SK-N-SH (cell line): Measurements from ENCODE around the gene LRRC59. TPM values are rescaled to one million over a fixed set of nuclear protein-coding genes. Genes with fewer than 3 reads are reported as not detected.

Experiments
- CTCF ChIA-PET: fragments of 300-600, 350-600 bp; formaldehyde crosslinking; extraction: SDS; loops from one replicate; lab custom pipeline; 2021; lab: Yijun Ruan, JAX
- POLR2A ChIA-PET: fragments of 350-600 bp; sonication (Branson Sonifier 250); formaldehyde crosslinking; extraction: SDS; loops from one replicate; lab custom pipeline; 2020; ENCODE audit warnings: antibody characterized with exemption, inconsistent platforms; lab: Yijun Ruan, JAX
- DNase-seq: peaks from one replicate; pipeline ENCODE4 v3.0.0; 2012
- H2AFZ ChIP-seq: fragments of 200-600 bp; sonication (generic); 2 replicates; pipeline ENCODE4 v1.8.1; 2016; ENCODE audit warnings: antibody characterized with exemption, mild to moderate bottlenecking, low read depth
- H3F3A ChIP-seq: fragments of 200-600 bp; sonication (generic); replicated peaks from 2 replicates; pipeline ENCODE3; 2016; ENCODE audit warnings: antibody characterized with exemption, mild to moderate bottlenecking; ENCODE audit not compliant: insufficient read depth
- H3K27ac ChIP-seq, 2 experiments: fragments of 200-500 bp in 1 of 2; fragments of 200-600 bp in 1 of 2; sonication (Bioruptor generic) in 1 of 2; sonication (generic), shearing (Covaris generic) in 1 of 2; 2 replicates each; pipeline versions ENCODE4 v1.5.1 to v1.6.1; 2014 to 2016; ENCODE audit warnings: low read depth in 2 of 2, inconsistent platforms in 1 of 2, low read length in 1 of 2, mild to moderate bottlenecking in 1 of 2, mixed read lengths in 1 of 2
- H3K27me3 ChIP-seq: fragments of 200-600 bp; sonication (generic), shearing (Covaris generic); 2 replicates; pipeline ENCODE4 v1.6.1; 2016; ENCODE audit warnings: mixed run types; ENCODE audit not compliant: insufficient read depth
- H3K36me3 ChIP-seq, 2 experiments: fragments of 200-500 bp in 1 of 2; fragments of 200-600 bp in 1 of 2; sonication (Bioruptor generic) in 1 of 2; sonication (generic) in 1 of 2; replicated peaks in 1 of 2; 2 replicates each; pipeline versions ENCODE3 to v1.5.1; 2014 to 2016; ENCODE audit warnings: low read length in 1 of 2, mild to moderate bottlenecking in 1 of 2; ENCODE audit not compliant: insufficient read depth in 2 of 2, control insufficient read depth in 1 of 2
- H3K4me1 ChIP-seq, 2 experiments: fragments of 200-500 bp in 1 of 2; fragments of 200-600 bp in 1 of 2; sonication (Bioruptor generic) in 1 of 2; sonication (generic), shearing (Covaris generic) in 1 of 2; 2 replicates each; pipeline versions ENCODE4 v1.5.1 to v1.6.1; 2014 to 2016; ENCODE audit warnings: low read depth in 1 of 2, low read length in 1 of 2, mixed run types in 1 of 2; ENCODE audit not compliant: insufficient read depth in 2 of 2, control insufficient read depth in 1 of 2
- H3K4me2 ChIP-seq: fragments of 200-600 bp; sonication (generic), shearing (Covaris generic); 2 replicates; pipeline ENCODE4 v1.6.1; 2017; ENCODE audit warnings: mixed run types
- H3K4me3 ChIP-seq, 2 experiments: fragments of 200-500 bp in 1 of 2; fragments of 200-600 bp in 1 of 2; sonication (Bioruptor generic) in 1 of 2; sonication (generic), shearing (Covaris generic) in 1 of 2; 2 replicates each; pipeline versions ENCODE4 v1.5.1 to v1.8.1; 2014 to 2016; ENCODE audit warnings: low read depth in 2 of 2, inconsistent platforms in 1 of 2, low read length in 1 of 2, mild to moderate bottlenecking in 1 of 2, mixed read lengths in 1 of 2, moderate library complexity in 1 of 2
- H3K79me2 ChIP-seq: fragments of 200-600 bp; sonication (generic); 2 replicates; pipeline ENCODE4 v1.8.1; 2017; ENCODE audit warnings: mild to moderate bottlenecking; ENCODE audit not compliant: insufficient read depth
- H3K9ac ChIP-seq: fragments of 200-600 bp; sonication (generic); 2 replicates; pipeline ENCODE4 v1.6.1; 2017; ENCODE audit warnings: mixed run types
- H3K9me2 ChIP-seq: fragments of 200-600 bp; sonication (generic); 2 replicates; pipeline ENCODE4 v1.6.1; 2017; ENCODE audit warnings: mixed run types
- H3K9me3 ChIP-seq: fragments of 200-600 bp; sonication (generic); 2 replicates; pipeline ENCODE4 v1.6.1; 2017; ENCODE audit warnings: mixed run types, mild to moderate bottlenecking, moderate library complexity
- H4K20me1 ChIP-seq: fragments of 200-600 bp; sonication (generic); 2 replicates; pipeline ENCODE4 v1.6.1; 2017; ENCODE audit warnings: mild to moderate bottlenecking, mixed run types; ENCODE audit not compliant: insufficient read depth
- CHD2 ChIP-seq: fragments of 150-350 bp; IDR thresholded peaks from 2 replicates; pipeline ENCODE4 v1.6.1; 2018; ENCODE audit warnings: low read length; ENCODE audit not compliant: partially characterized antibody
- EZH2phosphoT487 ChIP-seq: fragments of 200-600 bp; sonication (generic); IDR thresholded peaks from 2 replicates; pipeline ENCODE4 v1.6.1; 2017; ENCODE audit warnings: low read depth, mixed run types, mild to moderate bottlenecking, antibody characterized with exemption, moderate library complexity, borderline replicate concordance
- FOXJ3 ChIP-seq: sonication (generic); formaldehyde crosslinking; IDR thresholded peaks from 2 replicates; pipeline ENCODE4 v1.5.1; 2020; ENCODE audit warnings: mild to moderate bottlenecking, missing genetic modification reagents
- FOXM1 ChIP-seq: IDR thresholded peaks from 2 replicates; pipeline ENCODE4 v1.4.0; 2012; ENCODE audit warnings: low read depth, mild to moderate bottlenecking
- GATA2 ChIP-seq: sonication (generic); formaldehyde crosslinking; IDR thresholded peaks from 2 replicates; pipeline ENCODE4 v1.5.0; 2020; ENCODE audit warnings: mild to moderate bottlenecking, missing genetic modification reagents
- MEF2A ChIP-seq: IDR thresholded peaks from 2 replicates; pipeline ENCODE4 v1.4.0; 2012; ENCODE audit warnings: low read depth, borderline replicate concordance
- PBX3 ChIP-seq: IDR thresholded peaks from 2 replicates; pipeline ENCODE4; 2012
- POLR2AphosphoS5 ChIP-seq: IDR thresholded peaks from 2 replicates; pipeline ENCODE4 v1.6.1; 2012; ENCODE audit warnings: low read depth, low read length
- RXRA ChIP-seq: IDR thresholded peaks from 2 replicates; pipeline ENCODE4 v1.4.0; 2012; ENCODE audit warnings: low read depth, mild to moderate bottlenecking, borderline replicate concordance
- SMC3 ChIP-seq: IDR thresholded peaks from 2 replicates; pipeline ENCODE4 v1.6.1; 2012; ENCODE audit warnings: low read depth, low read length, improper control_type of control experiment
- TAF1 ChIP-seq: IDR thresholded peaks from 2 replicates; pipeline ENCODE4 v1.6.1; 2012; ENCODE audit warnings: low read depth, mild to moderate bottlenecking, low read length, moderate library complexity, borderline replicate concordance
- TCF12 ChIP-seq: IDR thresholded peaks from 2 replicates; pipeline ENCODE4 v1.4.0; 2012
- TEAD4 ChIP-seq: IDR thresholded peaks from 2 replicates; pipeline ENCODE4 v1.4.0; 2012; ENCODE audit warnings: mild to moderate bottlenecking, borderline replicate concordance; ENCODE audit not compliant: insufficient read depth
- USF1 ChIP-seq: IDR thresholded peaks from 2 replicates; pipeline ENCODE4 v1.4.0; 2012; ENCODE audit warnings: low read depth, borderline replicate concordance
- YY1 ChIP-seq: IDR thresholded peaks from 2 replicates; pipeline ENCODE4 v1.4.0; 2012; ENCODE audit warnings: low read depth, mild to moderate bottlenecking
- WGBS: methylation state at CpG from one replicate; pipeline ENCODE4 v1.1.6; 2017; ENCODE audit warnings: low lambda C conversion rate; 5-methylcytosine and 5-hydroxymethylcytosine counted together
- polyA plus RNA-seq, 3 experiments: library from polyadenylated mRNA; depleted of rRNA; stranded (reverse); fragments of >200 nt; gene quantifications; 2 replicates each; pipeline ENCODE4 v1.2.3, GENCODE V29; 2012
- TF ChIP-seq, protein P1 (sequence below): fragments of 200-600 bp; sonication (generic); IDR thresholded peaks from 2 replicates; pipeline ENCODE4 v1.6.1; 2017; ENCODE audit warnings: antibody characterized with exemption, mild to moderate bottlenecking, moderate library complexity
- TF ChIP-seq, protein P2 (sequence below): fragments of 150-350 bp; IDR thresholded peaks from 2 replicates; pipeline ENCODE4 v1.6.1; 2016; ENCODE audit warnings: mild to moderate bottlenecking, low read depth, low read length

Gene LRRC59
- polyA plus RNA-seq, 1 of the 3 experiments (the other 2 are of a cell fraction) = 137 TPM

DNA sequence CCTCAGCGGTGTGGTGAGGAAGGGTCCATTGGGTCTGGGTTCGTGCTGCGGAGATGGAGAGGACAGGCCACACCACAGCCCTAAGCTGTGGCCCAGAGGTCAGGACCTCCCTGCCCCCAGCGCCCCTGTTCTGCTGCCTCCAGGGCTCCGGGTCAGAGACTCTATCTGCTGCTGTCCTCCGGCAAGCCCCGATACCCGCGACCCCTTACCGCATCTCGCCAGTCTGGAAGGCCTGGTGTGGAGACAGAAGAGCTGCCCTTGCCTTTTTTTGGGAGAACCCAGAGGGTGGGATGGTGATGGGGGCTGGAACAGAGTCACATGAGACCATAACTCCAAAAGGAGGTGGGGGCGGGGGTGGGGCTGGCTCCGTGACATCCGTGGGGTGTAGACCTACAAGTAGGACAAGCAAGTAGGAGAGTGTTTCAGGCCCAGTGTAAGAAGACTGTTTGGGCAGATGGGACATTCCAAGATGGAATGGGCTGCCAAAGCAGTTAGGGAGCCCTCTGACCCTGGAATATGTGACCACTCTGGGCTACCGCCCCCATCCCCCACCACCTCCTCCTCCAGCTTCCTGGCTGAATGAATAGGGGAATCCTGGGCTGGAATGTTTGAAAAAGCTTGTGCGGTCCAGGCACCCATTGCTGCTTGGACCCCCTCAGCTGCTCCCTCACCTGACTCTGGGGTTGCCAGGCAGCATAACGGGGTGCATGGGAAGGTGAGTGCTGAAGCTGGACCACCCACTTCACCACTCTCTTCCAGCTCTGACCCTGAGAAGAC, 50.0 kb downstream of the LRRC59 start:
- Histone ChIP-seq H2AFZ (no peak overlapping the region), H4K20me1 (peaks cover 8% of the 10 kb centered on the region; the same call in 1 of the 2 replicates), H3K4me2 (peak overlapping the region; percentile 99), H3K79me2 (peaks cover 60% of the 10 kb centered on the region), H3K9ac (peak overlapping the region; percentile 89), H3K4me1 (peaks cover 11 to 26% of the 10 kb centered on the region in 2 experiments; a peak in 3 of 4 replicates), H3K27me3 (no peaks in the 10 kb centered on the region), H3K27ac (peak overlapping the region in 1 of 2 experiments; percentile 36; a peak in 2 of 4 replicates), H3K9me2 (no peaks in the 10 kb centered on the region), H3K36me3 (peaks cover 0 to 3% of the 10 kb centered on the region in 2 experiments), H3K4me3 (peak overlapping the region; percentile 75 to 84), H3K9me3 (no peaks in the 10 kb centered on the region), H3F3A (peaks cover 9% of the 10 kb centered on the region)
- CTCF ChIA-PET = interaction anchor here (0.7 to 4.5 kb wide), 9 partner anchors 15 to 178 kb away, joined by 3 to 56 read pairs (median 6); partner anchors contain the start of gene LRRC59
- WGBS = 78% methylated on average over 16 of the region's 17 CpGs
- TF ChIP-seq FOXM1 (no peak), GATA2 (CRISPR knock-in tag) (no peak), RXRA (no peak), PBX3 (no peak), POLR2AphosphoS5 (no peak), FOXJ3 (CRISPR knock-in tag) (no peak), CHD2 (no peak), TCF12 (no peak), TAF1 (no peak), YY1 (no peak), MEF2A (no peak), EZH2phosphoT487 (no peak), SMC3 (no peak), USF1 (no peak), TEAD4 (no peak)
- TF ChIP-seq, protein P1, sequence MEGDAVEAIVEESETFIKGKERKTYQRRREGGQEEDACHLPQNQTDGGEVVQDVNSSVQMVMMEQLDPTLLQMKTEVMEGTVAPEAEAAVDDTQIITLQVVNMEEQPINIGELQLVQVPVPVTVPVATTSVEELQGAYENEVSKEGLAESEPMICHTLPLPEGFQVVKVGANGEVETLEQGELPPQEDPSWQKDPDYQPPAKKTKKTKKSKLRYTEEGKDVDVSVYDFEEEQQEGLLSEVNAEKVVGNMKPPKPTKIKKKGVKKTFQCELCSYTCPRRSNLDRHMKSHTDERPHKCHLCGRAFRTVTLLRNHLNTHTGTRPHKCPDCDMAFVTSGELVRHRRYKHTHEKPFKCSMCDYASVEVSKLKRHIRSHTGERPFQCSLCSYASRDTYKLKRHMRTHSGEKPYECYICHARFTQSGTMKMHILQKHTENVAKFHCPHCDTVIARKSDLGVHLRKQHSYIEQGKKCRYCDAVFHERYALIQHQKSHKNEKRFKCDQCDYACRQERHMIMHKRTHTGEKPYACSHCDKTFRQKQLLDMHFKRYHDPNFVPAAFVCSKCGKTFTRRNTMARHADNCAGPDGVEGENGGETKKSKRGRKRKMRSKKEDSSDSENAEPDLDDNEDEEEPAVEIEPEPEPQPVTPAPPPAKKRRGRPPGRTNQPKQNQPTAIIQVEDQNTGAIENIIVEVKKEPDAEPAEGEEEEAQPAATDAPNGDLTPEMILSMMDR = no peak
- TF ChIP-seq, protein P2, sequence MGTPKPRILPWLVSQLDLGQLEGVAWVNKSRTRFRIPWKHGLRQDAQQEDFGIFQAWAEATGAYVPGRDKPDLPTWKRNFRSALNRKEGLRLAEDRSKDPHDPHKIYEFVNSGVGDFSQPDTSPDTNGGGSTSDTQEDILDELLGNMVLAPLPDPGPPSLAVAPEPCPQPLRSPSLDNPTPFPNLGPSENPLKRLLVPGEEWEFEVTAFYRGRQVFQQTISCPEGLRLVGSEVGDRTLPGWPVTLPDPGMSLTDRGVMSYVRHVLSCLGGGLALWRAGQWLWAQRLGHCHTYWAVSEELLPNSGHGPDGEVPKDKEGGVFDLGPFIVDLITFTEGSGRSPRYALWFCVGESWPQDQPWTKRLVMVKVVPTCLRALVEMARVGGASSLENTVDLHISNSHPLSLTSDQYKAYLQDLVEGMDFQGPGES = no peak
- no peak for DNase-seq
- POLR2A ChIA-PET = interaction anchor here (0.6 to 3.0 kb wide), 6 partner anchors 11 to 186 kb away, joined by 3 to 18 read pairs (median 4); no protein-coding TSS in a partner anchor
